DND-41 (cell line): ENCODE results near the gene GLTP.

ENCODE experiments used
- EZH2 ChIP-seq: IDR thresholded peaks from 3 replicates; pipeline ENCODE4 v1.6.1; 2012; ENCODE audit warnings: borderline replicate concordance, low read depth, mild to moderate bottlenecking, moderate library complexity, low read length, inconsistent platforms; ENCODE audit not compliant: severe bottlenecking
- TF ChIP-seq, protein P1 (sequence below): IDR thresholded peaks from 2 replicates; pipeline ENCODE4 v1.5.1; 2012; ENCODE audit warnings: borderline replicate concordance, low read length, moderate library complexity, mild to moderate bottlenecking; ENCODE audit not compliant: poor library complexity, severe bottlenecking; ENCODE audit errors: extremely low read depth

DNA sequence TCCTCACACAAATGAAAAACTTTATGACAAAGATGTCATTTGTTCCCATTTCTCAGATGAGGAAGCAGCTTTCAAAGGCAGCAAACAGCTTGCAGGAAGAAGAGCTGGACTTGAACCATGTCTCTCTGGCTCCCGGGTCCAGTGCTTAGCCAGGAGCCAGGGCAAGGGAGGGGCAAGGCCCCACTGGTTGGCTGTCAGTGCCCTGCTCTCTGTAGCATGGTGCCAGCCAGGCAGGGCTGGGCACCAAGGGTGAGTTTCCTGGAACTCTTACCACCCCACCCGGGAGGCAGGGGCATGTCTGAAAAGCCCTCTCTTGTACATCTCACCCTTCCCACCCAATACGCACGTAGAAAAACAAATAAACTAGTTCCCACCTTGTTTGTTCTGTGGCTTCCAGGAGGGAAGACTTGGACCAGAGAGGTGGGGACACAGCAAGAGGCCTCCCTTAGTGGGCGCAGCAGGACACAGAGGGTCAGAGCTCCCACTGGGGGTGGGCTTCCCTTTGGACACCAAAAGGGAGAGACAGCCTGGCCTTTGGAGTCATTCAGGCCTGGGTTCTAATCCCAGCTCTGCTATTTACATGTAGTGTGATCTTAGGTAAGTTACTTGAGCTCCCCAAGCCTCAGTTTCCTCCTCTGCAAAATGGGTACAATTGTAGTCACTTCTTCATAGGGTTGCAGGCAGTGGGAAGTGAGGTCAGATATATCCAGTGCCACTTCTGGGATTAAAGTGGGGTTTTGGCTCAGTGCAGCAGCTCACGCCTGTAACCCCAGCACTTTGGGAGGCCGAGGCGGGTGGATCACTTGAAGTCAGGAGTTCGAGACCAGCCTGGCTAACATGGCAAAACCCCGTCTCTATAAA is 64.4 kb downstream of the GLTP start:
- TF ChIP-seq, protein P1, sequence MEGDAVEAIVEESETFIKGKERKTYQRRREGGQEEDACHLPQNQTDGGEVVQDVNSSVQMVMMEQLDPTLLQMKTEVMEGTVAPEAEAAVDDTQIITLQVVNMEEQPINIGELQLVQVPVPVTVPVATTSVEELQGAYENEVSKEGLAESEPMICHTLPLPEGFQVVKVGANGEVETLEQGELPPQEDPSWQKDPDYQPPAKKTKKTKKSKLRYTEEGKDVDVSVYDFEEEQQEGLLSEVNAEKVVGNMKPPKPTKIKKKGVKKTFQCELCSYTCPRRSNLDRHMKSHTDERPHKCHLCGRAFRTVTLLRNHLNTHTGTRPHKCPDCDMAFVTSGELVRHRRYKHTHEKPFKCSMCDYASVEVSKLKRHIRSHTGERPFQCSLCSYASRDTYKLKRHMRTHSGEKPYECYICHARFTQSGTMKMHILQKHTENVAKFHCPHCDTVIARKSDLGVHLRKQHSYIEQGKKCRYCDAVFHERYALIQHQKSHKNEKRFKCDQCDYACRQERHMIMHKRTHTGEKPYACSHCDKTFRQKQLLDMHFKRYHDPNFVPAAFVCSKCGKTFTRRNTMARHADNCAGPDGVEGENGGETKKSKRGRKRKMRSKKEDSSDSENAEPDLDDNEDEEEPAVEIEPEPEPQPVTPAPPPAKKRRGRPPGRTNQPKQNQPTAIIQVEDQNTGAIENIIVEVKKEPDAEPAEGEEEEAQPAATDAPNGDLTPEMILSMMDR, result no peak
- no peak for TF ChIP-seq EZH2
